NCI-H128 (cell line): ENCODE results near the gene EPM2AIP1.
A peak's percentile ranks its signal among the peaks of the same experiment; 100 is the strongest.
"Not testable (repeated sequence)": the region's sequence is repeated elsewhere in the genome, so short reads cannot be mapped to it uniquely, and the experiment has no call there.

ENCODE experiments used
- DNase-seq: peaks from one replicate; lab custom pipeline; 2025; ENCODE audit not compliant: unreplicated experiment; lab: John Stamatoyannopoulos, UW

The EPM2AIP1 gene

DNA sequence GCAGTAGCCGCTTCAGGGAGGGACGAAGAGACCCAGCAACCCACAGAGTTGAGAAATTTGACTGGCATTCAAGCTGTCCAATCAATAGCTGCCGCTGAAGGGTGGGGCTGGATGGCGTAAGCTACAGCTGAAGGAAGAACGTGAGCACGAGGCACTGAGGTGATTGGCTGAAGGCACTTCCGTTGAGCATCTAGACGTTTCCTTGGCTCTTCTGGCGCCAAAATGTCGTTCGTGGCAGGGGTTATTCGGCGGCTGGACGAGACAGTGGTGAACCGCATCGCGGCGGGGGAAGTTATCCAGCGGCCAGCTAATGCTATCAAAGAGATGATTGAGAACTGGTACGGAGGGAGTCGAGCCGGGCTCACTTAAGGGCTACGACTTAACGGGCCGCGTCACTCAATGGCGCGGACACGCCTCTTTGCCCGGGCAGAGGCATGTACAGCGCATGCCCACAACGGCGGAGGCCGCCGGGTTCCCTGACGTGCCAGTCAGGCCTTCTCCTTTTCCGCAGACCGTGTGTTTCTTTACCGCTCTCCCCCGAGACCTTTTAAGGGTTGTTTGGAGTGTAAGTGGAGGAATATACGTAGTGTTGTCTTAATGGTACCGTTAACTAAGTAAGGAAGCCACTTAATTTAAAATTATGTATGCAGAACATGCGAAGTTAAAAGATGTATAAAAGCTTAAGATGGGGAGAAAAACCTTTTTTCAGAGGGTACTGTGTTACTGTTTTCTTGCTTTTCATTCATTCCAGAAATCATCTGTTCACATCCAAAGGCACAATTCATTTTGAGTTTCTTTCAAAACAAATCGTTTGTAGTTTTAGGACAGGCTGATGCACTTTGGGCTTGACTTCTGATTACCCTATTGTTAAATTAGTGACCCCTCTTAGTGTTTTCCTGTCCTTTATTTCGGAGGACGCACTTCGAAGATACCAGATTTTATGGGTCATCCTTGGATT, 674 bp upstream of the EPM2AIP1 start, which contains the start of gene MLH1:
TSS of gene MLH1 (plus strand) at position 193 of the 958 bp plus-strand sequence. CDS start at position 223, 30 bp downstream.
- DNase-seq: no peak

DNA sequence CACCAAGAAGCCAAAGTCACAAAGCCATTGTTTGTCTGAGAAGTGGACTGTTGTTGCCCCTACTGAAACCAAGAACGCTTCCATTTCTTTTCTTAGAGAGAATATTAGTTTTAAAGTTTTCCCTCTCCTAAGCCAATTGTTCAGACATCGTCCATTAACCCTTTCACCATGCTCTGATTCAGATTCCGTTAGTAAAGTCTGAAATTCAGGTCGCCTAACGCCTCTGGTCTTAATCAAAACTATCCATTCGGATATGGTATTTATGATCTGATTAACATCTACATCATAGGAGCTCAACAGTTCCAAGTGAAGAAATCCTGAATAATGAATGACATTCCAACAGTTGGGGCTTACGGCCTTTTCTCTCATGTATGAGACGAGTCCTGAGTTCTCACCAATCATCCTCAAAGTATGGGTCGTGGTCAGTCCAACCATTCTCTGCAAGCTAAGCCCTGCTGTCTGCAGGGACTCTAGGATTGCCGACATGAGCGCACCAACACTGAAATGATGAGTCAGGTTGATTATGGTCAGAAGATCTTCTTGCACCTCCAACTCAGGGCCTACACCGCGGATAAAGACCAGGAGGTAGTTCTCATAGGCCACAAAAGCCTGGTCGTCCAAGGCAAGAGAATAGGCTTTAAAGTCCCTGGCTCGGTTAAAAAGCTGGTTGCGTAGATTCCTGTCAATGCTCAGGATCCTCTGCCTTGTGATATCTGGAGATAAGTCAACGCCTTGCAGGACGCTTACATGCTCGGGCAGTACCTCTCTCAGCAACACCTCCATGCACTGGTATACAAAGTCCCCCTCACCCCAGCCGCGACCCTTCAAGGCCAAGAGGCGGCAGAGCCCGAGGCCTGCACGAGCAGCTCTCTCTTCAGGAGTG, 767 bp downstream of the EPM2AIP1 start:
- no peak for DNase-seq

DNA sequence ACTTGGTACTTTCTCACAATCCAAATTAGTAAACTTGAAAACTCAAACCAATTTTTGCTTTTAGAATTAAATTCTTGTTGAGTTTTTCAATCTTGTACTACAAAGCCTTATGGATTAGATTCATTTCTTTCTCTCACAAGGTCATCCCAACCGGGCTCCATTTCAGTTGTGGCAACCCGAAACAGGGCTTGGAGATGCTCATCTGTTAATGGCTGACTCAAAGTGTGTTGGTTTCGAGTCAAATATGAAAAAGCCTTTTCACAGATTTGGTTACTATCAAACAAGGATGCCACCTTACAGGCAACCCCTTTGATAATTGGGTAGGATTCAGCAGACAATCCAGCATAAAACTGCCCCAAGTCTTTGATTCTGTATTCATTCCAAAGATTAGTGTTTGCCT, 1.8 kb downstream of the EPM2AIP1 start:
- DNase-seq: no peak

DNA sequence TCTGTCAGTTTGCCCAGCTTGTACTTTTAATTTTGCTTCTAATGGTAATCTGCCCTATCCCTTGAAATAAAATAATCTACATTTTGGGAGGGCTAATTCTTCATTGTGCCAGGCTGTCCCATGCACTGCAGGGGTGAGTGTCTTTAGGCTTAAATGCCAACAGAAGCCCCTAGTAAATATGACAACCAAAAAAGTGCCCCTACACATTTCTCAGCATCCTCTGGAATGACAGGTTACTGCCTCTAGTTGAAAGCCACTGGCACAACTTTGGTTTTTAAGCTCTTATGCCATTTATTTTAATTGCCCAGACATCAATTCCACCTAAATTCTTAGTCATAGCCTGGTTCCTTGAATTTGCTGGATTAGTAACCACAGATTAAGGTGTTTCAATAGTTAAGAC, 3.4 kb downstream of the EPM2AIP1 start:
- DNase-seq: no peak

GRCh38 chr3:36989005-36989404, 3.9 kb downstream of the EPM2AIP1 start:
- no peak for DNase-seq

- no peak for DNase-seq
Observed at GRCh38 chr3:36988356-36988755, 4.6 kb downstream of the EPM2AIP1 start.

DNA sequence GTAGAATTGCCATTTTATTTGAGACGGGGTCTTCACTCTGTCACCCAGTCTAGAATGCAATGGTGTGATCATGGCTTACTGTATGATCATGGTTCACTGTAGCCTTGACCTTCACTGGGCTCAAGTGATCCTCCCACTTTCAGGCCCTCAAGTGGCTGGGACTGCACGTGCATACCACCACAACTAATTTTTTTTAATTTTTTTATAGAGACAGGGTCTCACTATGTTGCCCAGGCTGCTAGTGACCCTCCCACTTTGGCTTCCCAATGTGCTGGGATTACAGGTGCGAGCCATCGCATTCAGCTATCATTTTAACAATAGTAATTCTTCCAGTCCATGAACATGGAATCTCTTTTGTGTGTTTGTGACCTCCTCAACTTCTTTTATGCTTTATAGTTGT, 11.9 kb downstream of the EPM2AIP1 start:
- DNase-seq: no peak

DNA sequence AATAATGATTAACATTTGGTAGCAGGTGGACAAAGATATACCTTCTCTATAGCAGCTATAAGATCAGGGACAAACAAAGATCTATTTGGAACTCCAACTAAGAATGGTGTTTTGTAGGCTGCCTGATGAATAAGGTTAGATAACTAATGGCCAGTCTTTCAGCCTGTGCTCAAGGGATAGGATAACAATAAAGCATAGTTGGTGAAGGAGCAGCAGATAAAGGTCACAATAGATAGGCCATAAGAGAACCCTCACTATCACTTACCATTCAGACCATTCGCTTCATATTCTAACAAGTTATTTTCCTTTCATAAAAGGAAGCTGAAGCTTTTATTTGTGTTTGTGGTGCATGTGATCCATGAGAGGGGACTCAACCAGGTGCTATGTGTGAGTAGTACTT, 19.8 kb downstream of the EPM2AIP1 start:
- no peak for DNase-seq

GRCh38 chr3:36972163-36972562, 20.8 kb downstream of the EPM2AIP1 start:
- no peak for DNase-seq

DNA sequence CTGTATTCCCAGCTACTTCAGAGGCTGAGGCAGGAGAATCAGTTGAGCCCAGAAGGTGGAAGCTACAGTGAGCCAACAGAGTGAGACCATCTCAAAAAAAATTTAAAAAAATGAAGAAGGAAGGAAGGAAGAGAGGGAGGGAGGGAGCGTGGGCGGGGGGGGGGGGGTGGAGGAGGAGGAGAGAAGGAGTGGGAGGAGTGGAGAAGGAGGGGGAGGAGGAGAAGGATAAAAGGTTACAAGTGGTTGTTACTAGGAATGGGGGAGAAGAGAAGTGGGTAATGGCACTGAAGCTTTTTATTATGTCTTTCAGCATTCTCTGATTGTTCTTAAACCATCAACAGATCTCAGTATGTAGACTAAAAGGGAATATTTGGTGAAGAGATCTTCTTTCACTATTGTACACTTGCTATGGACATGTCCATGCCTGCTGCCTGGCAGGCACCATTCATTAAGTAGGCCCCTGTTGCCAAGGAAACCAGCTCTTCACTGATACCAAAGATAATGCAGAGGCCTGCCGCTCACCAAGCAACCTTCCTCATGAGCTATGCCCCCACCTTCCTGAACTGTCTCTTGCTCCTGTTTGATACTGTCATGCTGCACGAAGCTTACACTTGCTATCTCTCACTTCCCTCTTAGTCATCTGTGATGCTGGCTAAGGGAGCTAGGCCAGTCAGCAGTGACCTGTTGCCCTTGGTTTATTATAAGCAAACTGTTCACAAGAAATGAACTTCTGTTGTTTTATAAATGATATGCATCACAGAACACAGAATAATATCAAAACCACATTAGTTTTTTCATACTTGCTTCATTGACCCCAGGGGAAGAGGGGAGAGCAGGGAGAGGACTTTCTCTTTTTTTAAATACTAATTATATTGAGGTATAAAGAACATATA, 23.1 kb downstream of the EPM2AIP1 start:
- peak; percentile 92 for DNase-seq

DNA sequence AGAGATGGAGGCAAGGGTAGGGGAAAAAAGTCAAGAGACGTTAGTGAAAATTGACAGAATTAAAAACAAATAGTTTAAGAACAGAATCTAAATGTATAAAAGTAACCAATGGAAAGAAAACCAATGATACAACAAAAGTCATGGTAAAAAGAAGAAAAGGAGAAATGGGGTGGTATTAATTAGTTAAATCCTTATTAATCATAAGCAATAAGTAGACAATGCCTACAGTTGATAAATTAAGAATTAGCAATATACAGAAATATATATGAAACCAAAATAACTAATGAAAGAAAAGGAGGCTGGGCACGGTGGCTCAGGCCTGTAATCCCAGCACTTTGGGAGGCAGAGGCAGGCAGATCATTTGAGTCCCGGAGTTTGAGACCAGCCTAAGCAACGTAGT, 23.8 kb downstream of the EPM2AIP1 start:
- DNase-seq: no peak

DNA sequence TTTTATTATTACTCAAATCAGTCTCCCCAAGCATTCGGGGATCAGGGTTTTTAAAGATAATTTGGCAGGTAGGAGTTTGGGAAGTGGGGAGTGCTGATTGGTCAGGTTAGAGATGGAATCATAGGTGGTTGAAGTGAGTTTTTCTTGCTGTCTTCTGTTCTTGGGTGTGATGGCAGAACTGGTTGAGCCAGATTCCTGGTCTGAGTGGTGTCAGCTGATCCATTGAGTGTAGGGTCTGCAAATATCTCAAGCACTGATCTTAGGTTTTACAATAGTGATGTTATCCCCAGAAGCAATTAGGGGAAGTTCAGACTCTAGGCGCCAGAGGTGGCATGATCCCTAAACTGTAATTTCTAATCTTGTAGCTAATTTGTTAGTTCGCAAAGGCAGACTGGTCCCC, 27.5 kb downstream of the EPM2AIP1 start:
- peak; percentile 13 for DNase-seq

DNA sequence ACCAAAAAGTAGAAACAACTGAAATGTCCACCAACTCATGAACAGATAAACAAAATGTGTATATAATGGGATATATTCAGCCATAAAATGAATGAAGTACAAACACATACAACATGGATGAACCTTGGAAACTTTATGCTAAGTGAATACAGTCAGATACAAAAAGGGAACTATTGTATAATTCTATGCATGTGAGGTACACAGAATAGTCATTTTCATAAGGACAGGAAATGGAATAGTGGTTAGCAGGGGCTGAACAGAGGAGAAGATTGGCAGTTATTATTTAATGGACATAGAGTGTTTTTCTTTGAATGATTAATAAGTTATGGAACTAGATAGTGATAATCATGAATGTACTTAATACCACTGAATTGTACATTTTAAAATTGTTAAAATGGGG, 28.1 kb downstream of the EPM2AIP1 start:
- DNase-seq: no peak

DNA sequence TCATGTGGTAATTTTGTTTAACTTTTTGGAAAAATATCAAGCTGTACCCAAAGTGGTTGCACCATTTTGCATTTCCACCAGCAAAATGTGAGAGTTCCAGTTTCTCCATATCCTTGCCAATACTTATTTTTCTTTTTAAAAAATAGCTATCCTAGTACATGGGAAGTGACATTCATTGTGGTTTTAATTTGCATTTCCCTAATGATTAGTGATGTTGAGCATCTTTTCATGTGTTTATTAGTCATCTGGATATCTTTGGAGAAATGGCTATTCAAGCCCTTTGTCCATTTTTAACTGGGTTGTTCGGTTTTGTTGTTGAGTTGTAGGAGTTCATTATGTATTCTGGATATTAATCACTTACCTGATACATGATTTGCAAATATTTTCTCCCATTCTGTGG, 28.6 kb downstream of the EPM2AIP1 start:
- DNase-seq: no peak

GRCh38 chr3:36963008-36963407, 29.9 kb downstream of the EPM2AIP1 start:
- not testable (repeated sequence) for DNase-seq

DNA sequence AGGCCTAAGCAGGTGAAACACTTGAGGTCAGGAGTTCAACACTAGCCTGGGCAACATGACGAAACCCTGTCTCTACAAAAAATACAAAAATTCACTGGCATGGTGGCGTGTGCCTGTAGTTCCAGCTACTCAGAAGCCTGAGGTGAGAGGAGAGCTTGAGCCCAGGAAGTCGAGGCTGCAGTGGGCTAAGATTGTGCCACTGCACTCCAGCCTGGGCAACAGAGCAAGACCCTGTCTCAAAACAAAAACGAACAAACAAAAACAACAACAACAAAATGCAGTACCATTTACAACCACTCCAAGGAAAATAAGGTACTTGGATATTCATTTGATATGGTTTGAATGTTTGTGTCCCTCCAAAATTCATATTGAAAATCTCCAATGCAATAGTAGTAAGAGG, 32.4 kb downstream of the EPM2AIP1 start:
- DNase-seq: no peak

GRCh38 chr3:36959821-36960220, 33.1 kb downstream of the EPM2AIP1 start:
- DNase-seq: peak; percentile 78

DNA sequence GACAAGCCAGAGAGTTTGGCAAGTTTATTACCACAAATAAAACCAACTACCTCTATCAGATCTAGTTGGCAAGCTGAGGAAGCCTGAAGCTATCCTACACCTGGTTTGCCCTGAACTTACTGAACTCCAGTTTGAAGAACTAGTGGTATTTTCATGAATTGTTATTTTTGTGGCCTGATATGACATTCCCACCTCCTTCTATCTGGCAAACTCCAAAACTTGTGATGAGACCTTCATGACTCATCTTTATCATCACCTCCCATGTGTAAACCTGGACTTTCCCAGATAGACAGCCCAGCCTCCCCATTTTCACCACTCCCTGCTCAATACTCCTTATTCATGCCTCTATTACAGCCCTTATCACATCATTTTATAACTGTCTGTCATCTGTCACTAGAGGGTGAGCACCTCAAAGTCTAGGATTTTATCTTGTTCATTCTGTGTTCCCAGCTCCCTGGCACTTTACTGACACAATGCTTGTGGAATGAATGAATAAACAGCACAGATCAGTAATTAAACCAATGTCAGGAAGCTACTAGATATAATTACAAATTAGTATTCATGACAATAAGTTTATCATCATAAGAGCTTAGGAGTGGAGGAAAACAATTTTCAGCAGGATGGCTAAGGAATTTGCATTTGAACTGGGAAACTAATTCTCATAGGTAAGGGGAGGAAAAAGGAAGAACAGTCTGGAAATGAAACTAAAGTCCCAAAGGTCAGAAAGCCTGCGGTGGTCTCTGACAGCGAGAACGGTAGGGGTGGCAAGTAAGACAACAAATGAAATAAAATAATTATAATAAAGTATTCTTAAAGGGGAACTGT, 34.9 kb downstream of the EPM2AIP1 start:
- no peak for DNase-seq

DNA sequence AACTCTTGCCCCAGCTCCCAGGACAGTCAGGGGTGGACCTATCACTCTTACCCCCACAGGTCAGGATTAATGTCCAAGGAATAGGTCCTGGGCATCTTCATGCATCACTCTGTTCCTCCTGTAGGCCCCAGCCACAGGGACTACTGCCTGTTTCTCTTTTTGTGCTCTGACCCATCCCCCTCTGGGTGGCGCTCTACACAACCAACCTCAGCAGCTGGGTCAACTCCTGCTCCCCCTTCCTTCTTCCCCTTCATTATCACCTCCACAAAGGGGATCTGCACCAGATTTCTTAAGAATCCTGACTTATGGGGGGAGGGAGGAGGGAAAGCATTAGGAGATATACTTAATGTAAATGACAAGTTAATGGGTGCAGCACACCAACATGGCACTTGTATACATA, 35.9 kb downstream of the EPM2AIP1 start:
- no peak for DNase-seq

DNA sequence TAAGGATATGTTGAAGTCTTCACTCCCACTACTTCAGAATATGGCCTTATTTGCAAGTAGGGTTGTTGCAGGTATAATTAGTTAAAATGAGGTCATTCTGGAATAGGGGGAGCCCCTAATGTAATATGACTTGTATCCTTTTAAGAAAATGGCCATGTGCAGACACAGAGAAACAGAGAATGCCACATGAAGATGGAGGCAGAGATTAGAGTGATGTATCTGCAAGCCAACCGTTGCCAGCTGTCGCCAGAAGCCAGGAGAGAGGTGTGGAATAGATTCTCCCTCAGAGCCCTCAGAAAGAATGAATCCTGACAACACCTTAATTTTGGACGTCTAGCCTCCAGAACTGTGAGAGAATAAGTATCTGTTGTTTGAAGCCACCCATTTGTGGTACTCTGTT, 36.8 kb downstream of the EPM2AIP1 start:
- DNase-seq: no peak
